OCI-LY7 (cell line): Measurements from ENCODE around the gene TMEM164.
"Not testable (repeated sequence)": the region's sequence is repeated elsewhere in the genome, so short reads cannot be mapped to it uniquely, and the experiment has no call there.

Source experiments
- CTCF ChIP-seq: fragments of 200-600 bp; sonication (generic); conservative IDR thresholded peaks from 2 replicates; pipeline ENCODE4 v1.5.1; 2014; ENCODE audit warnings: mild to moderate bottlenecking, antibody characterized with exemption, low read length, moderate library complexity, mixed read lengths
- EZH2phosphoT487 ChIP-seq: fragments of 200-600 bp; sonication (generic); IDR thresholded peaks from 2 replicates; pipeline ENCODE4 v1.6.1; 2018; ENCODE audit warnings: low read depth, borderline replicate concordance, mild to moderate bottlenecking, mixed run types, antibody characterized with exemption, low read length, moderate library complexity, mixed read lengths

GRCh38 chrX:109970841-109971240, 32.1 kb upstream of the TMEM164 start:
- not testable (repeated sequence) for TF ChIP-seq EZH2phosphoT487, CTCF
